Gastroesophageal sphincter (tissue), 4 donors: ENCODE data around the gene ABHD4. TPM values are rescaled to one million over a fixed set of nuclear protein-coding genes. Genes with fewer than 3 reads are reported as not detected.
"Not testable (repeated sequence)": the region's sequence is repeated elsewhere in the genome, so short reads cannot be mapped to it uniquely, and the experiment has no call there.

ENCODE experiments used
- ATAC-seq: fragments of 150-250 bp; one replicate; pipeline ENCODE4 v1.9.1; 2016; ENCODE audit warnings: mild to moderate bottlenecking, moderate library complexity
- H3K27ac ChIP-seq, 4 donors: fragments of 200-600 bp; sonication (generic) in 3 of 4; 1 replicate in 3 of 4; 2 replicates in 1 of 4; pipeline ENCODE4 v1.5.1; 2016 to 2019
- H3K27me3 ChIP-seq: fragments of 200-600 bp; sonication (generic); one replicate; pipeline ENCODE4 v1.5.1; 2019
- H3K36me3 ChIP-seq, 2 donors: fragments of 200-600 bp; sonication (generic); one replicate each; pipeline ENCODE4 v1.5.1; 2019; ENCODE audit warnings: control low read depth in 1 of 2
- H3K4me1 ChIP-seq, 3 donors: fragments of 200-600 bp; sonication (generic); 1 replicate in 2 of 3; 2 replicates in 1 of 3; pipeline ENCODE4 v1.5.1; 2016 to 2019; ENCODE audit warnings: control low read depth in 2 of 3
- H3K4me3 ChIP-seq, 2 donors: fragments of 200-600 bp; sonication (generic); one replicate each; pipeline ENCODE4 v1.5.1; 2019; ENCODE audit warnings: mild to moderate bottlenecking in 1 of 2, moderate library complexity in 1 of 2
- H3K9me3 ChIP-seq, 3 donors: fragments of 200-600 bp; sonication (generic); one replicate each; pipeline ENCODE4 v1.5.1; 2017 to 2019; ENCODE audit warnings: control low read depth in 2 of 3
- CTCF ChIP-seq, 4 experiments: fragments of 200-600 bp in 2 of 4; fragments of 450-650 bp in 2 of 4; sonication (generic) in 1 of 4; IDR thresholded peaks; one replicate each; pipeline ENCODE4 v1.5.1; 2017 to 2019; ENCODE audit warnings: antibody characterized with exemption in 4 of 4, mild to moderate bottlenecking in 2 of 4, moderate library complexity in 2 of 4
- EP300 ChIP-seq: sonication (generic); formaldehyde crosslinking; IDR thresholded peaks from one replicate; pipeline ENCODE4 v1.6.1; 2017; ENCODE audit warnings: antibody characterized with exemption, mild to moderate bottlenecking
- POLR2A ChIP-seq, 2 donors: fragments of 450-650 bp; IDR thresholded peaks; one replicate each; pipeline ENCODE4 v1.6.1; 2017; ENCODE audit warnings: antibody characterized with exemption in 2 of 2, mild to moderate bottlenecking in 2 of 2, moderate library complexity in 1 of 2
- POLR2AphosphoS5 ChIP-seq: sonication (generic); formaldehyde crosslinking; IDR thresholded peaks from one replicate; pipeline ENCODE4 v1.6.1; 2017; ENCODE audit warnings: antibody characterized with exemption
- WGBS, 2 donors: methylation state at CpG; one replicate each; pipeline ENCODE4 v1.1.5; 2018; ENCODE audit warnings: low coverage in 1 of 2; 5-methylcytosine and 5-hydroxymethylcytosine counted together
- total RNA-seq, 4 donors: library from RNA; depleted of rRNA; stranded (reverse); fragments of >200 nt; gene quantifications; one replicate each; pipeline ENCODE4 v1.1.0, GENCODE V29; 2016

Gene ABHD4
- total RNA-seq, 4 donors from 2014 or later = 23.8 to 42.0 (median 31.0) TPM

GRCh38 chr14:22629361-22629760 lies 31.3 kb downstream of the ABHD4 start:
- TF ChIP-seq EP300 (no peak), POLR2AphosphoS5 (no peak), CTCF (IDR thresholded peaks at IDR 0.05) (no peak), POLR2A (IDR thresholded peaks at IDR 0.05) (no peak)
- H3K27ac ChIP-seq = no peak overlapping the region
- no peak for ATAC-seq
- H3K4me1 ChIP-seq = no peaks in the 10 kb centered on the region
- no peaks in the 10 kb centered on the region for H3K9me3 ChIP-seq
- H3K4me3 ChIP-seq = no peak overlapping the region
- WGBS, 2 donors = 44 to 58% methylated on average over 4 to 5 of the region's 5 CpGs
- no peaks in the 10 kb centered on the region for H3K36me3 ChIP-seq
- no peaks in the 10 kb centered on the region for H3K27me3 ChIP-seq

GRCh38 chr14:22630066-22630465 lies 32.0 kb downstream of the ABHD4 start:
- no peak overlapping the region for H3K27ac ChIP-seq
- no peak for TF ChIP-seq EP300
- TF ChIP-seq CTCF (IDR thresholded peaks at IDR 0.05) = no peak
- TF ChIP-seq POLR2A (IDR thresholded peaks at IDR 0.05) = no peak
- TF ChIP-seq POLR2AphosphoS5 = no peak
- H3K36me3 ChIP-seq = no peaks in the 10 kb centered on the region
- H3K9me3 ChIP-seq = no peaks in the 10 kb centered on the region
- no peaks in the 10 kb centered on the region for H3K27me3 ChIP-seq
- no peak overlapping the region for H3K4me3 ChIP-seq
- no peak for ATAC-seq
- WGBS, 2 donors = 86 to 100% methylated on average over 1 to 3 of the region's 3 CpGs
- no peaks in the 10 kb centered on the region for H3K4me1 ChIP-seq

DNA sequence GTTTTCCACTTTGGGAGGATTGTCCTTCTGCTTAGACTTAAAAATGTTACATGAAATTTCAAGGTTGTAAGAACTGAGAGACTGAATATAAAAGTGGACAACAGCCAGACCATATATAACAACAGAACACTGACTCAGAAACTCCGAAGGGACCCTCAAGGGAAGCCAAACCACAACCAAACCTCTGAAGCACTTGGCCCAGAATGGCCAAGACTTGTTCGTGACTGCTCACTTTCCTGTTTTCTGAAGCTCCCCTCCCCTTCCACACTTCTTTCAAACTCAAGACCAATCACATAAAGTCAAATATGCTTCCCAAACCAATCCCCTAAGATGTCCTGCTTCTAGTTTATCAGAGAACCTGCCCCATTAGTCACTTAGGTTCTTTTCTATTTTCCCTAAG lies 32.4 kb downstream of the ABHD4 start:
- Histone ChIP-seq H3K27ac (no peak overlapping the region), H3K4me3 (no peak overlapping the region), H3K4me1 (no peaks in the 10 kb centered on the region), H3K9me3 (no peaks in the 10 kb centered on the region), H3K36me3 (no peaks in the 10 kb centered on the region), H3K27me3 (no peaks in the 10 kb centered on the region)
- 70 to 75% methylated on average over 2 of the region's 2 CpGs for WGBS, 2 donors
- no peak for TF ChIP-seq POLR2A (IDR thresholded peaks at IDR 0.05)
- TF ChIP-seq POLR2AphosphoS5 = no peak
- no peak for TF ChIP-seq EP300
- TF ChIP-seq CTCF (IDR thresholded peaks at IDR 0.05) = no peak
- no peak for ATAC-seq

DNA sequence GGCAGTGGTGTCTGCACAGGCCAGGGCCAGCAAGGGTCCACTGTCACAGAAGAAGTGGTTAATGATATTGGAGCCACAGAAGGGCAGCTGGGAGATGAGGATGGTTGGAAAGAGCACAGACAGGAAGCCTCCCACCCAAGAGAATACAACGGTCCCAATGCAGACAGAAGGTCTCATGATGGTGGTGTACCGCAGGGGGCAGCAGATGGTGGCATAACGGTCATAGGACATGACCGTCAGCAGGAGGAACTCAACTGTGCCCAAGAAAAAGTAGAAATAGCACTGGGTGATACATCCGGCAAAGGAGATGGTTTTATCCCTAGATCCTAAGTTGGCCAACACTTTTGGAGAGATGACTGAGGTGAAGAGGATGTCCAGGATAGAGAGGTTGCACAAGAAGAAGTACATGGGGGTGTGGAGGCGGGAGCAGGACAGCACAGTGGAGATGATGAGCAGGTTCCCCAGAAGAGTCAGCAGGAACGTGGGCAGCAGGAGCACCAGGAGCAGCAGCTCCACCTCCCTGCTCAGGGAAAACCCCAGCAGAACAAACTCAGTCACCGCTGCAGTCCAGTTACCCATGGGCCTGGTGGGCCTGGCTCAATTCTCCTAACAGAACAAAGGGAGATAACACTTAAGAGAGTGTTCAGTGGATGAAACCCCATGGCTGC lies 36.3 kb downstream of the ABHD4 start:
- no peaks in the 10 kb centered on the region for H3K9me3 ChIP-seq
- no peaks in the 10 kb centered on the region for H3K27me3 ChIP-seq
- no peaks in the 10 kb centered on the region for H3K4me1 ChIP-seq
- no peaks in the 10 kb centered on the region for H3K36me3 ChIP-seq
- ATAC-seq = no peak
- TF ChIP-seq EP300 (no peak), POLR2A (IDR thresholded peaks at IDR 0.05) (no peak), CTCF (IDR thresholded peaks at IDR 0.05) (no peak), POLR2AphosphoS5 (no peak)
- H3K4me3 ChIP-seq = no peak overlapping the region
- 72 to 89% methylated on average over 5 to 8 of the region's 8 CpGs for WGBS, 2 donors
- no peak overlapping the region for H3K27ac ChIP-seq

DNA sequence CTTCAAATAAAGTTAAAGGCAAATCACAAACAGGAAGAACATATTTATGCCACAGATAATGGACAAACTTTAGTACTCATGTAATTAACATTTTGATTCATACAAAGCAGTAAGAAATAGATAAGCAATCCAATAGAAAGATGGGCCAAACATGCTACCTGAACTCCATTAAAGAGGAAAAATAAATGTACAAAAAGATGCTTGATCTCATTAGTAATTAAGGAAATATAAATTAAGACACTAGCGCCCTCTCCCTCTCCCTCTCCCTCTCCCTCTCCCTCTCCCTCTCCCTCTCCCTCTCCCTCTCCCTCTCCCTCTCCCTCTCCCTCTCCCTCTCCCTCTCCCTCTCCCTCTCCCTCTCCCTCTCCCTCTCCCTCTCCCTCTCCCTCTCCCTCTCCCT lies 37.9 kb downstream of the ABHD4 start:
- H3K27ac ChIP-seq, H3K9me3 ChIP-seq, ATAC-seq, H3K4me1 ChIP-seq, H3K4me3 ChIP-seq, H3K36me3 ChIP-seq, H3K27me3 ChIP-seq: not testable (repeated sequence)
- WGBS, 2 donors = 33% methylated on average over 1 of the region's 1 CpG; no CpG with 5 or more reads in 1 of the 2 donors
